Hepatic stellate cell (primary cell): Measurements from ENCODE around the gene GSG1L.
"Not testable (repeated sequence)": the region's sequence is repeated elsewhere in the genome, so short reads cannot be mapped to it uniquely, and the experiment has no call there.

Experiments
- DNase-seq: peaks from one replicate; pipeline ENCODE4 v3.0.0; 2011; ENCODE audit warnings: low spot score

The GSG1L gene

GRCh38 chr16:27950206-27950887 is 113.2 kb downstream of the GSG1L start:
- no peak for DNase-seq

GRCh38 chr16:27947696-27948095 is 115.8 kb downstream of the GSG1L start:
- no peak for DNase-seq

GRCh38 chr16:27945233-27945973 is 118.1 kb downstream of the GSG1L start:
- DNase-seq = no peak

- no peak for DNase-seq
Observed at GRCh38 chr16:27943766-27944165, 119.7 kb downstream of the GSG1L start.

GRCh38 chr16:27942071-27942470 is 121.4 kb downstream of the GSG1L start:
- DNase-seq = not testable (repeated sequence)

- no peak for DNase-seq
Observed at GRCh38 chr16:27935076-27935475, 128.4 kb downstream of the GSG1L start.

GRCh38 chr16:27932542-27933135 is 130.9 kb downstream of the GSG1L start:
- DNase-seq = no peak

- DNase-seq = no peak
Observed at GRCh38 chr16:27929818-27930217, 133.7 kb downstream of the GSG1L start.

GRCh38 chr16:27928542-27928941 is 135.0 kb downstream of the GSG1L start:
- DNase-seq = no peak

- no peak for DNase-seq
Observed at GRCh38 chr16:27927266-27927901, 136.1 kb downstream of the GSG1L start.

GRCh38 chr16:27925612-27926011 is 137.9 kb downstream of the GSG1L start:
- no peak for DNase-seq

- no peak for DNase-seq
Observed at GRCh38 chr16:27924411-27925118, 138.9 kb downstream of the GSG1L start.

GRCh38 chr16:27923751-27924150 is 139.8 kb downstream of the GSG1L start:
- DNase-seq = no peak

GRCh38 chr16:27922433-27922832 is 141.1 kb downstream of the GSG1L start:
- DNase-seq = no peak

- DNase-seq = no peak
Observed at GRCh38 chr16:27921134-27921533, 142.4 kb downstream of the GSG1L start.

GRCh38 chr16:27920391-27920891 is 143.1 kb downstream of the GSG1L start:
- DNase-seq = no peak

GRCh38 chr16:27918755-27919154 is 144.8 kb downstream of the GSG1L start:
- DNase-seq = no peak

GRCh38 chr16:27917949-27918348 is 145.6 kb downstream of the GSG1L start:
- DNase-seq = no peak

GRCh38 chr16:27911486-27911885 is 152.0 kb downstream of the GSG1L start:
- no peak for DNase-seq

- DNase-seq = no peak
Observed at GRCh38 chr16:27907457-27907972, 156.0 kb downstream of the GSG1L start.

- DNase-seq = no peak
Observed at GRCh38 chr16:27906883-27907282, 156.6 kb downstream of the GSG1L start.
